A549 (cell line): ENCODE measurements around the gene GPRASP3. TPM values are rescaled to one million over a fixed set of nuclear protein-coding genes. Genes with fewer than 3 reads are reported as not detected.

Experiments used
- ATAC-seq, 2 experiments: fragments of 200-7000 bp in 1 of 2; fragments of >200 bp in 1 of 2; cut with Nextera tagmentation in 1 of 2; cut with Tn5 transposase in 1 of 2; 3 replicates each; pipeline versions ENCODE4 v1.8.0 to v1.9.1; 2018 to 2020; ENCODE audit warnings: mild to moderate bottlenecking in 1 of 2, moderate library complexity in 1 of 2
- CTCF ChIA-PET: fragments of 300-600 bp; sonication (Branson Sonifier 250); formaldehyde crosslinking; extraction: SDS; loops from one replicate; lab custom pipeline; 2021; ENCODE audit warnings: antibody characterized with exemption, inconsistent platforms; lab: Yijun Ruan, JAX
- POLR2A ChIA-PET: fragments of 350-600 bp; formaldehyde crosslinking; extraction: SDS; loops from one replicate; lab custom pipeline; 2021; ENCODE audit warnings: antibody characterized with exemption, inconsistent platforms; lab: Yijun Ruan, JAX
- DNase-seq, 2 experiments: peaks; one replicate each; pipeline versions ENCODE4 v3.0.0 to v3.0.0-alpha.2; 2011 to 2016; ENCODE audit warnings: low read depth in 1 of 2, low spot score in 1 of 2
- FAIRE-seq: peaks from 2 replicates; lab custom pipeline; 2011; peaks lifted over from hg19 to GRCh38; lab: Jason Lieb, UNC
- H3K27ac ChIP-seq, 2 experiments: fragments of >200 bp; sonication (Bioruptor Twin); formaldehyde crosslinking; 3 replicates each; pipeline ENCODE4 v1.5.1; 2016 to 2017
- H3K4me1 ChIP-seq: fragments of >200 bp; sonication (Bioruptor Twin); formaldehyde crosslinking; 3 replicates; pipeline ENCODE4 v1.6.1; 2016
- H3K4me2 ChIP-seq: fragments of >200 bp; sonication (Bioruptor Twin); formaldehyde crosslinking; 3 replicates; pipeline ENCODE4 v1.6.1; 2016
- H3K4me3 ChIP-seq: fragments of >200 bp; sonication (Bioruptor Twin); formaldehyde crosslinking; 3 replicates; pipeline ENCODE4 v1.5.1; 2016
- H3K9me3 ChIP-seq: fragments of >200 bp; sonication (Bioruptor Twin); formaldehyde crosslinking; 3 replicates; pipeline ENCODE4 v1.6.1; 2016
- HOXB13 ChIP-seq: fragments of 250-450 bp; sonication (Bioruptor Pico); IDR thresholded peaks from 2 replicates; pipeline ENCODE4 v1.5.0; 2020; ENCODE audit warnings: low read depth, mild to moderate bottlenecking, moderate library complexity
- JUN ChIP-seq, 2 experiments: fragments of >200 bp; sonication (Bioruptor Twin); formaldehyde crosslinking; IDR thresholded peaks; 2 replicates in 1 of 2; 3 replicates in 1 of 2; pipeline ENCODE4 v1.6.1; 2016 to 2017
- KDM1A ChIP-seq: fragments of 200-600 bp; sonication (generic); IDR thresholded peaks from 2 replicates; pipeline ENCODE4 v1.6.1; 2016; ENCODE audit warnings: low read depth, mild to moderate bottlenecking
- KDM5A ChIP-seq: fragments of 200-600 bp; sonication (generic); IDR thresholded peaks from 2 replicates; pipeline ENCODE4 v1.6.1; 2016; ENCODE audit warnings: antibody characterized with exemption, mild to moderate bottlenecking
- MAFK ChIP-seq: fragments of 450-650 bp; IDR thresholded peaks from 2 replicates; pipeline ENCODE4 v1.6.1; 2014; ENCODE audit not compliant: partially characterized antibody
- NFE2L2 ChIP-seq: fragments of 150-350 bp; conservative IDR thresholded peaks from 2 replicates; pipeline ENCODE4 v1.6.1; 2014; ENCODE audit warnings: low read length
- PHF8 ChIP-seq: fragments of 200-600 bp; sonication (generic); IDR thresholded peaks from 2 replicates; pipeline ENCODE4 v1.6.1; 2016; ENCODE audit warnings: low read depth, mild to moderate bottlenecking, antibody characterized with exemption, moderate library complexity, borderline replicate concordance
- POLR2A ChIP-seq: IDR thresholded peaks from 2 replicates; pipeline ENCODE4 v1.6.1; 2012; ENCODE audit warnings: mild to moderate bottlenecking, low read length
- RAD21 ChIP-seq, 2 experiments: fragments of >200 bp in 1 of 2; sonication (Bioruptor Twin) in 1 of 2; formaldehyde crosslinking in 1 of 2; IDR thresholded peaks in 1 of 2; conservative IDR thresholded peaks in 1 of 2; 2 replicates in 1 of 2; 3 replicates in 1 of 2; pipeline ENCODE4 v1.6.1; 2012 to 2018; ENCODE audit warnings: inconsistent platforms in 1 of 2
- RFX5 ChIP-seq: fragments of 450-650 bp; IDR thresholded peaks from 2 replicates; pipeline ENCODE4 v1.7.1; 2014; ENCODE audit warnings: antibody characterized with exemption, mild to moderate bottlenecking, moderate library complexity
- ZC3H11A ChIP-seq: fragments of 450-650 bp; IDR thresholded peaks from 2 replicates; pipeline ENCODE4 v1.6.1; 2014; ENCODE audit warnings: antibody characterized with exemption, mild to moderate bottlenecking
- ZFP36 ChIP-seq: fragments of 450-650 bp; IDR thresholded peaks from 2 replicates; pipeline ENCODE4 v1.6.1; 2014; ENCODE audit warnings: borderline replicate concordance; ENCODE audit not compliant: partially characterized antibody
- WGBS: methylation state at CpG from one replicate; pipeline ENCODE4 v1.1.6; 2017; ENCODE audit errors: missing lambda C conversion rate; 5-methylcytosine and 5-hydroxymethylcytosine counted together
- polyA plus RNA-seq, 4 experiments: library from polyadenylated mRNA; depleted of rRNA in 3 of 4; stranded (reverse); fragments of >200 nt; fragmentation: RNase III in 1 of 4; extraction: RNeasy Plus Mini Kit Qiagen cat#74134 plus additional on column Dnase treatment in 1 of 4; gene quantifications; 2 replicates in 3 of 4; 3 replicates in 1 of 4; pipeline ENCODE4 v1.2.3, GENCODE V29; 2011 to 2017
- small RNA-seq, 6 experiments: library from RNA; depleted of rRNA; stranded (forward); fragments of <200 nt; gene quantifications; one replicate each; pipeline ENCODE3, GENCODE V24; 2012
- TF ChIP-seq, protein P1 (sequence below): fragments of 200-600 bp; sonication (generic); IDR thresholded peaks from 2 replicates; pipeline ENCODE4 v1.6.1; 2016; ENCODE audit warnings: antibody characterized with exemption, mild to moderate bottlenecking, moderate library complexity
- TF ChIP-seq, protein P2 (sequence below): fragments of >200 bp; sonication (Bioruptor Twin); formaldehyde crosslinking; IDR thresholded peaks from 3 replicates; pipeline ENCODE4 v1.6.1; 2016

Gene GPRASP3
- polyA plus RNA-seq, 2 of the 4 experiments (the other 2 are of a cell fraction), result 4.6 to 4.9 TPM

DNA sequence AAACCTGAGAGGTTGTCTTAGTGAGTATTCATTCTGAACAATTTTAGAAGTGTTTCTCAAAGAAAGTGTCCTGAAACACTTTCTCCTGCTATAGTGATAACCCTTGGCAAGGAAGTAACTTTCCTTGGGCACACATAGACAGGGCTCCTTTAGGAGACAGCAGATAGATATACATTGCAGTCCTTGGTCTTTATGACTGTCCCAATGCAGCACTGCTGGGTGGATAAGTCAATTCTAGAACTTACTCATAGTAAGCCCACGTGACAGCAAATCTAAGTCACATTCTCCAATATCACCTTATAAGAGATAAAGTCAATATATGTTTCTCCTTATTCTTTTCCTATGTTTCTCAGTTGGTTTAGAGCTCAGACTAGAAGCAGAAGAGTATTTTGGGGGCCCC lies 46.7 kb downstream of the GPRASP3 start (continued):
- TF ChIP-seq, protein P1, sequence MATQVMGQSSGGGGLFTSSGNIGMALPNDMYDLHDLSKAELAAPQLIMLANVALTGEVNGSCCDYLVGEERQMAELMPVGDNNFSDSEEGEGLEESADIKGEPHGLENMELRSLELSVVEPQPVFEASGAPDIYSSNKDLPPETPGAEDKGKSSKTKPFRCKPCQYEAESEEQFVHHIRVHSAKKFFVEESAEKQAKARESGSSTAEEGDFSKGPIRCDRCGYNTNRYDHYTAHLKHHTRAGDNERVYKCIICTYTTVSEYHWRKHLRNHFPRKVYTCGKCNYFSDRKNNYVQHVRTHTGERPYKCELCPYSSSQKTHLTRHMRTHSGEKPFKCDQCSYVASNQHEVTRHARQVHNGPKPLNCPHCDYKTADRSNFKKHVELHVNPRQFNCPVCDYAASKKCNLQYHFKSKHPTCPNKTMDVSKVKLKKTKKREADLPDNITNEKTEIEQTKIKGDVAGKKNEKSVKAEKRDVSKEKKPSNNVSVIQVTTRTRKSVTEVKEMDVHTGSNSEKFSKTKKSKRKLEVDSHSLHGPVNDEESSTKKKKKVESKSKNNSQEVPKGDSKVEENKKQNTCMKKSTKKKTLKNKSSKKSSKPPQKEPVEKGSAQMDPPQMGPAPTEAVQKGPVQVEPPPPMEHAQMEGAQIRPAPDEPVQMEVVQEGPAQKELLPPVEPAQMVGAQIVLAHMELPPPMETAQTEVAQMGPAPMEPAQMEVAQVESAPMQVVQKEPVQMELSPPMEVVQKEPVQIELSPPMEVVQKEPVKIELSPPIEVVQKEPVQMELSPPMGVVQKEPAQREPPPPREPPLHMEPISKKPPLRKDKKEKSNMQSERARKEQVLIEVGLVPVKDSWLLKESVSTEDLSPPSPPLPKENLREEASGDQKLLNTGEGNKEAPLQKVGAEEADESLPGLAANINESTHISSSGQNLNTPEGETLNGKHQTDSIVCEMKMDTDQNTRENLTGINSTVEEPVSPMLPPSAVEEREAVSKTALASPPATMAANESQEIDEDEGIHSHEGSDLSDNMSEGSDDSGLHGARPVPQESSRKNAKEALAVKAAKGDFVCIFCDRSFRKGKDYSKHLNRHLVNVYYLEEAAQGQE, result no peak

DNA sequence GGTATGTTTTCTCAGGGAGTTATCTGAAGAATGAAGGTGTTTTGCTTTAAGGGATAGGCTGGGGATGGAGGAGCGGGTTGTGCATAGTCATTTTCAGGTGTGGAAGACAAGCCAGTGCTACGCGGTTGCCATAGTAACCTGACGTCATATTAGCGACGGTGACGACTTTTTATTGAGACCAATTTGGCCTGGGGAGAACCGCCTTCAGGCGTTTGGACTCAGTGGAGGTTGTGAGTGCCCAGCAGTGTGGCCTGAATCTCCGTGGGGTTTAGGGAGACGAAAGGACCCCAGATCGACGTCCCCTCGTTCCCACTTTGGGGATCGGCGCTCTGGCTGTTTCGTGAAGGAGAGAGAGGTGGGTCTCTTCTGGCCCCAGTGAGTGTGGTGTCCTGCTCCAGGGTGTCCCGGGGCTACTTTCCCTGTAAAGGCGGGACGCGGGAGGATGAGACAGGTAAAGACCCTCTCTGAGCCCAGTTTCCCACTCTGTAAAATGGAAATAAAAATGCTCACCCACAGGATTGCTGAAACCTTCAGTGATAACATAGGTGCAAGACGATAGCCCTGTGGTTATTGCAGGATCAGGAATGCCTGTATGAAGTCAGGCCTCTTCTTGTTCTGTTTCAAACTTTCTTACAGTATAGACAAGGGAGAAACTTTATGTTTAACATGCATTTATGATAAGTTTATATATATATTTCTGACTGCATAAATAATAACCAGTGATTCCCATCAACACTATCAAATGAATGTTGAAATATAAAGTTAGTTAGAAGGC lies 48.6 kb downstream of the GPRASP3 start:
- H3K4me1 ChIP-seq, result peaks cover 5% of the 10 kb centered on the region; the same call in 2 of the 3 replicates
- no peaks in the 10 kb centered on the region for H3K9me3 ChIP-seq
- DNase-seq (peak; percentile 58 to 94), FAIRE-seq (peak; percentile 93), ATAC-seq (peak; percentile 93 to 95)
- 0% methylated on average over 16 of the region's 22 CpGs for WGBS
- H3K4me2 ChIP-seq, result peak overlapping the region; percentile 71
- peak overlapping the region; percentile 75 to 93 for H3K27ac ChIP-seq
- POLR2A ChIA-PET, result no interaction called here
- TF ChIP-seq, protein P2, sequence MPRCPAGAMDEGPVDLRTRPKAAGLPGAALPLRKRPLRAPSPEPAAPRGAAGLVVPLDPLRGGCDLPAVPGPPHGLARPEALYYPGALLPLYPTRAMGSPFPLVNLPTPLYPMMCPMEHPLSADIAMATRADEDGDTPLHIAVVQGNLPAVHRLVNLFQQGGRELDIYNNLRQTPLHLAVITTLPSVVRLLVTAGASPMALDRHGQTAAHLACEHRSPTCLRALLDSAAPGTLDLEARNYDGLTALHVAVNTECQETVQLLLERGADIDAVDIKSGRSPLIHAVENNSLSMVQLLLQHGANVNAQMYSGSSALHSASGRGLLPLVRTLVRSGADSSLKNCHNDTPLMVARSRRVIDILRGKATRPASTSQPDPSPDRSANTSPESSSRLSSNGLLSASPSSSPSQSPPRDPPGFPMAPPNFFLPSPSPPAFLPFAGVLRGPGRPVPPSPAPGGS, result no peak
- peak; percentile 84 for TF ChIP-seq PHF8
- peak; percentile 70 for TF ChIP-seq MAFK
- peak; percentile 73; the same call in 1 of the 2 replicates for TF ChIP-seq KDM5A
- 0 out of 2 replicates have a peak, but pooled peaks have one; percentile 35 for TF ChIP-seq NFE2L2
- peak; percentile 85 for TF ChIP-seq RFX5
- peak; percentile 52 for TF ChIP-seq POLR2A
- no peak for TF ChIP-seq KDM1A
- TF ChIP-seq JUN (IDR thresholded peaks at IDR 0.05), result peak in 1 of 2 experiments; percentile 36; a peak in 1 of 5 replicates
- no peak for TF ChIP-seq HOXB13
- no peak for TF ChIP-seq ZC3H11A
- TF ChIP-seq RAD21 (conservative IDR thresholded peaks at IDR 0.05 in 1 of 2, IDR thresholded peaks at IDR 0.05 in 1 of 2), result no peak
- no peak for TF ChIP-seq ZFP36
- CTCF ChIA-PET, result no interaction called here
- peak overlapping the region; percentile 76 for H3K4me3 ChIP-seq

Small RNA genes lying within 50 kb of the gene (small RNA-seq; reads per million reads assigned to genes)
- gene RNU6-589P, result 0 reads per million in 6 experiments

Other genes with a start within 250 kb of the GPRASP3 start
- not detected in 2 replicates for gene TCP11X2, start 248.9 kb upstream of the GPRASP3 start, polyA plus RNA-seq (2011; rRNA removed)
- not detected in 3 replicates for gene TCP11X2, start 248.9 kb upstream of the GPRASP3 start, polyA plus RNA-seq (2017; fragmentation: RNase III; extraction: RNeasy Plus Mini Kit Qiagen cat#74134 plus additional on column Dnase treatment)
- 0.30 and 1.2 TPM in 2 replicates for gene TMSB15A, start 204.0 kb upstream of the GPRASP3 start, polyA plus RNA-seq (2011; rRNA removed)
- gene TMSB15A, start 204.0 kb upstream of the GPRASP3 start, polyA plus RNA-seq (2017; fragmentation: RNase III; extraction: RNeasy Plus Mini Kit Qiagen cat#74134 plus additional on column Dnase treatment), result 0.46 to 0.48 TPM (median 0.46 TPM) in 3 replicates
- 23.7 and 24.6 TPM in 2 replicates for gene ARMCX5, start 121.2 kb upstream of the GPRASP3 start, polyA plus RNA-seq (2011; rRNA removed)
- gene ARMCX5, start 121.2 kb upstream of the GPRASP3 start, polyA plus RNA-seq (2017; fragmentation: RNase III; extraction: RNeasy Plus Mini Kit Qiagen cat#74134 plus additional on column Dnase treatment), result 8.2 to 10.5 TPM (median 8.9 TPM) in 3 replicates
- gene GPRASP1, start 69.3 kb upstream of the GPRASP3 start, polyA plus RNA-seq (2011; rRNA removed), result 0.78 and 0.87 TPM in 2 replicates
- gene GPRASP1, start 69.3 kb upstream of the GPRASP3 start, polyA plus RNA-seq (2017; fragmentation: RNase III; extraction: RNeasy Plus Mini Kit Qiagen cat#74134 plus additional on column Dnase treatment), result 0.47 to 0.63 TPM (median 0.50 TPM) in 3 replicates
- 6.3 and 6.7 TPM in 2 replicates for gene GPRASP2, start 8.3 kb upstream of the GPRASP3 start, polyA plus RNA-seq (2011; rRNA removed)
- gene GPRASP2, start 8.3 kb upstream of the GPRASP3 start, polyA plus RNA-seq (2017; fragmentation: RNase III; extraction: RNeasy Plus Mini Kit Qiagen cat#74134 plus additional on column Dnase treatment), result 5.7 to 6.1 TPM (median 5.9 TPM) in 3 replicates
- gene RAB40AL, start 216.5 kb downstream of the GPRASP3 start, polyA plus RNA-seq (2011; rRNA removed), result 0.48 and 1.1 TPM in 2 replicates
- gene RAB40AL, start 216.5 kb downstream of the GPRASP3 start, polyA plus RNA-seq (2017; fragmentation: RNase III; extraction: RNeasy Plus Mini Kit Qiagen cat#74134 plus additional on column Dnase treatment), result 0.09 TPM in 2 of 3 replicates, not detected in the other